RPMI8226 (cell line): ENCODE data around the gene ANXA5.

Experiments
- DNase-seq: peaks from one replicate; pipeline ENCODE4 v3.0.0-alpha.2; 2015

Gene ANXA5

DNA sequence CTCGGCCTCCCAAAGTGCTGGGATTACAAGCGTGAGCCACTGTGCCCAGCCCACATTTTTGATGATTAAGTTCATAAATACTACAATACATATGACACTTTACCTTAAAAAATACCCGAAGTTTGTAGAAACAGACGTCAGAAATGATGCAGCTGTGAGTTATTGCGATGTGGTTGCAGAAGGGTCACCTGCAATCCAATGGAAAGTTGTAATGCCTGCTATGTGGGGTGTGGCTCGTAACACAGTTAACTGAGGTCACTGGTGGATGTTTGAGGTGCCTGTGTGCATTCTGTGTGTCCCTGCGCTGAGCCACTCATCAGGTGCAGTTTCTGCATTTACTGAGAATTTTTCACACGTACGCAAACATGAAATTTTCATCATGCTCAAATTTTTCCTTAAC lies 64.1 kb downstream of the ANXA5 start:
- DNase-seq: no peak
